ENCODE measurements around the gene FAM117A.
"Not testable (repeated sequence)": the region's sequence is repeated elsewhere in the genome, so short reads cannot be mapped to it uniquely, and the experiment has no call there.

Gene FAM117A

GRCh38 chr17:49725452-49726130, 38.3 kb downstream of the FAM117A start:
- peaks cover 0 to 2% of the 10 kb centered on the region in 2 donors for H3K9me3 ChIP-seq (replicated peaks in 1 of 2; ENCODE audit: control insufficient read depth in 2 of 2, insufficient read depth in 1 of 2, low read depth in 1 of 2, low read length in 2 of 2)
- WGBS, 2 donors (ENCODE audit: extremely low coverage in 2 of 2, insufficient read length in 2 of 2, insufficient replicate concordance in 1 of 2), result no CpG with 5 or more reads among the region's 7 CpGs
- DNase-seq (ENCODE audit: low spot score), result no peak

DNA sequence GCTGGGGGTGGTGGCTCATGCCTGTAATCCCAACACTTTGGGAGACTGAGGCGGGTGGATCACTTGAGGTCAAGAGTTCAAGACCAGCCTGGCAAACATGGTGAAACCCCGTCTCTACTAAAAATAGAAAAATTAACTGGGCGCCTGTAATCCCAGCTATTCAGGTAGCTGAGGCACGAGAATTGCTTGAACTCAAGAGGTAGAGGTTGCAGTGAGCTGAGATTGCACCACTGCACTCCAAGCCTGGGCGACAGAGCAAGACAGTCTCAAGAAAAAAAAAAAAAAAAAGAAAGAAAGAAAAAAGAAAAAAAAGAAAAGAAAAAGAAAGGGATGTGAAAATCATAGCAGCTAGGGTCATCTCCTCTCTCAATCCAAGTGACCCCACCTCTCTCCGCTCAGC, 39.4 kb downstream of the FAM117A start:
- H3K79me1 ChIP-seq (ENCODE audit: low read depth, low read length); H2AK5ac ChIP-seq (ENCODE audit: low read depth, low read length); H3K14ac ChIP-seq (ENCODE audit: low read length); H3K9me3 ChIP-seq (replicated peaks in 1 of 2; ENCODE audit: control insufficient read depth in 2 of 2, insufficient read depth in 1 of 2, low read depth in 1 of 2, low read length in 2 of 2); H3K27me3 ChIP-seq (ENCODE audit: control insufficient read depth in 3 of 3, insufficient read depth in 3 of 3, low read depth in 1 of 3, low read length in 3 of 3); H4K91ac ChIP-seq (ENCODE audit: low read depth, low read length, poor library complexity); H3K27ac ChIP-seq (replicated peaks; ENCODE audit: low read length); H3K4ac ChIP-seq (ENCODE audit: low read length); H2BK120ac ChIP-seq (ENCODE audit: low read depth, low read length); H2BK5ac ChIP-seq (ENCODE audit: low read length); H2BK12ac ChIP-seq (ENCODE audit: low read length); H3K4me1 ChIP-seq (ENCODE audit: control insufficient read depth in 2 of 2, insufficient read depth in 1 of 2, low read depth in 1 of 2, low read length in 2 of 2); H3K4me2 ChIP-seq (ENCODE audit: insufficient read depth, low read length, poor library complexity, severe bottlenecking); H2BK15ac ChIP-seq (ENCODE audit: low read length); H4K8ac ChIP-seq (ENCODE audit: low read depth, low read length); H2AFZ ChIP-seq (ENCODE audit: low read length); H3K9ac ChIP-seq (ENCODE audit: low read depth, low read length, poor library complexity); H3K18ac ChIP-seq (ENCODE audit: low read length); DNase-seq (ENCODE audit: low spot score); H3K23ac ChIP-seq (ENCODE audit: low read depth, low read length, poor library complexity); H3K4me3 ChIP-seq (ENCODE audit: low read length in 2 of 2): not testable (repeated sequence)
- no CpG with 5 or more reads among the region's 6 CpGs for WGBS, 2 donors (ENCODE audit: extremely low coverage in 2 of 2, insufficient read length in 2 of 2, insufficient replicate concordance in 1 of 2)
- peaks cover 15 to 24% of the 10 kb centered on the region in 2 donors for H3K36me3 ChIP-seq (replicated peaks in 1 of 2; ENCODE audit: control insufficient read depth in 2 of 2, insufficient read depth in 2 of 2, low read length in 2 of 2)

More at GRCh38 chr17:49725452-49726130, 38.3 kb downstream of the FAM117A start:
- Histone ChIP-seq H3K4me2 (ENCODE audit: insufficient read depth, low read length, poor library complexity, severe bottlenecking) (no peak overlapping the region), H3K4me3 (ENCODE audit: low read length in 2 of 2) (no peak overlapping the region), H2BK120ac (ENCODE audit: low read depth, low read length) (no peak overlapping the region), H2AK5ac (ENCODE audit: low read depth, low read length) (no peak overlapping the region), H2BK5ac (ENCODE audit: low read length) (no peak overlapping the region), H3K4ac (ENCODE audit: low read length) (no peak overlapping the region), H3K14ac (ENCODE audit: low read length) (no peak overlapping the region), H2AFZ (ENCODE audit: low read length) (no peak overlapping the region), H3K36me3 (replicated peaks in 1 of 2; ENCODE audit: control insufficient read depth in 2 of 2, insufficient read depth in 2 of 2, low read length in 2 of 2) (peaks cover 7 to 15% of the 10 kb centered on the region in 2 donors), H3K79me1 (ENCODE audit: low read depth, low read length) (peaks cover 8% of the 10 kb centered on the region), H3K27ac (replicated peaks; ENCODE audit: low read length) (no peak overlapping the region), H4K8ac (ENCODE audit: low read depth, low read length) (no peak overlapping the region), H2BK12ac (ENCODE audit: low read length) (no peak overlapping the region), H4K91ac (ENCODE audit: low read depth, low read length, poor library complexity) (no peak overlapping the region), H3K4me1 (ENCODE audit: control insufficient read depth in 2 of 2, insufficient read depth in 1 of 2, low read depth in 1 of 2, low read length in 2 of 2) (no peaks in the 10 kb centered on the region), H2BK15ac (ENCODE audit: low read length) (no peak overlapping the region), H3K9ac (ENCODE audit: low read depth, low read length, poor library complexity) (no peak overlapping the region), H3K18ac (ENCODE audit: low read length) (no peak overlapping the region), H3K23ac (ENCODE audit: low read depth, low read length, poor library complexity) (no peak overlapping the region), H3K27me3 (ENCODE audit: control insufficient read depth in 3 of 3, insufficient read depth in 3 of 3, low read depth in 1 of 3, low read length in 3 of 3) (no peaks in the 10 kb centered on the region)

GRCh38 chr17:49723423-49723822, 40.5 kb downstream of the FAM117A start:
- Histone ChIP-seq H2BK5ac (ENCODE audit: low read length) (no peak overlapping the region), H3K14ac (ENCODE audit: low read length) (no peak overlapping the region), H3K79me1 (ENCODE audit: low read depth, low read length) (peaks cover 4% of the 10 kb centered on the region), H3K4me3 (ENCODE audit: low read length in 2 of 2) (no peak overlapping the region), H3K4me1 (ENCODE audit: control insufficient read depth in 2 of 2, insufficient read depth in 1 of 2, low read depth in 1 of 2, low read length in 2 of 2) (peaks cover 0 to 3% of the 10 kb centered on the region in 2 donors), H3K27ac (replicated peaks; ENCODE audit: low read length) (no peak overlapping the region), H3K9ac (ENCODE audit: low read depth, low read length, poor library complexity) (no peak overlapping the region), H3K9me3 (replicated peaks in 1 of 2; ENCODE audit: control insufficient read depth in 2 of 2, insufficient read depth in 1 of 2, low read depth in 1 of 2, low read length in 2 of 2) (peaks cover 0 to 2% of the 10 kb centered on the region in 2 donors), H2BK15ac (ENCODE audit: low read length) (no peak overlapping the region), H2AFZ (ENCODE audit: low read length) (no peak overlapping the region), H3K4ac (ENCODE audit: low read length) (no peak overlapping the region), H3K18ac (ENCODE audit: low read length) (no peak overlapping the region), H3K27me3 (ENCODE audit: control insufficient read depth in 3 of 3, insufficient read depth in 3 of 3, low read depth in 1 of 3, low read length in 3 of 3) (no peaks in the 10 kb centered on the region), H4K91ac (ENCODE audit: low read depth, low read length, poor library complexity) (no peak overlapping the region), H2BK12ac (ENCODE audit: low read length) (no peak overlapping the region), H2BK120ac (ENCODE audit: low read depth, low read length) (no peak overlapping the region), H3K23ac (ENCODE audit: low read depth, low read length, poor library complexity) (no peak overlapping the region), H4K8ac (ENCODE audit: low read depth, low read length) (no peak overlapping the region), H3K36me3 (replicated peaks in 1 of 2; ENCODE audit: control insufficient read depth in 2 of 2, insufficient read depth in 2 of 2, low read length in 2 of 2) (peaks cover 20 to 33% of the 10 kb centered on the region in 2 donors), H2AK5ac (ENCODE audit: low read depth, low read length) (no peak overlapping the region), H3K4me2 (ENCODE audit: insufficient read depth, low read length, poor library complexity, severe bottlenecking) (no peak overlapping the region)
- WGBS, 2 donors (ENCODE audit: extremely low coverage in 2 of 2, insufficient read length in 2 of 2, insufficient replicate concordance in 1 of 2), result no CpG with 5 or more reads among the region's 8 CpGs
- no peak for DNase-seq (ENCODE audit: low spot score)

GRCh38 chr17:49722066-49722465, 41.9 kb downstream of the FAM117A start:
- Histone ChIP-seq H2BK12ac (ENCODE audit: low read length) (no peak overlapping the region), H4K91ac (ENCODE audit: low read depth, low read length, poor library complexity) (no peak overlapping the region), H3K18ac (ENCODE audit: low read length) (no peak overlapping the region), H3K36me3 (replicated peaks in 1 of 2; ENCODE audit: control insufficient read depth in 2 of 2, insufficient read depth in 2 of 2, low read length in 2 of 2) (peaks cover 29 to 45% of the 10 kb centered on the region in 2 donors), H3K4me1 (ENCODE audit: control insufficient read depth in 2 of 2, insufficient read depth in 1 of 2, low read depth in 1 of 2, low read length in 2 of 2) (peaks cover 0 to 3% of the 10 kb centered on the region in 2 donors), H4K8ac (ENCODE audit: low read depth, low read length) (no peak overlapping the region), H3K4me3 (ENCODE audit: low read length in 2 of 2) (no peak overlapping the region), H3K27ac (replicated peaks; ENCODE audit: low read length) (no peak overlapping the region), H2AK5ac (ENCODE audit: low read depth, low read length) (no peak overlapping the region), H3K79me1 (ENCODE audit: low read depth, low read length) (peaks cover 4% of the 10 kb centered on the region), H3K9me3 (replicated peaks in 1 of 2; ENCODE audit: control insufficient read depth in 2 of 2, insufficient read depth in 1 of 2, low read depth in 1 of 2, low read length in 2 of 2) (peaks cover 0 to 2% of the 10 kb centered on the region in 2 donors), H2BK5ac (ENCODE audit: low read length) (no peak overlapping the region), H2BK120ac (ENCODE audit: low read depth, low read length) (no peak overlapping the region), H2AFZ (ENCODE audit: low read length) (no peak overlapping the region), H3K4ac (ENCODE audit: low read length) (no peak overlapping the region), H3K14ac (ENCODE audit: low read length) (no peak overlapping the region), H3K27me3 (ENCODE audit: control insufficient read depth in 3 of 3, insufficient read depth in 3 of 3, low read depth in 1 of 3, low read length in 3 of 3) (no peaks in the 10 kb centered on the region), H3K23ac (ENCODE audit: low read depth, low read length, poor library complexity) (no peak overlapping the region), H3K4me2 (ENCODE audit: insufficient read depth, low read length, poor library complexity, severe bottlenecking) (no peak overlapping the region), H3K9ac (ENCODE audit: low read depth, low read length, poor library complexity) (no peak overlapping the region), H2BK15ac (ENCODE audit: low read length) (no peak overlapping the region)
- DNase-seq (ENCODE audit: low spot score), result no peak
- WGBS, 2 donors (ENCODE audit: extremely low coverage in 2 of 2, insufficient read length in 2 of 2, insufficient replicate concordance in 1 of 2), result no CpG with 5 or more reads among the region's 3 CpGs

Data from neuronal stem cell (in vitro differentiated cells).